ENCODE measurements around the gene HDAC4.

HDAC4 gene

DNA sequence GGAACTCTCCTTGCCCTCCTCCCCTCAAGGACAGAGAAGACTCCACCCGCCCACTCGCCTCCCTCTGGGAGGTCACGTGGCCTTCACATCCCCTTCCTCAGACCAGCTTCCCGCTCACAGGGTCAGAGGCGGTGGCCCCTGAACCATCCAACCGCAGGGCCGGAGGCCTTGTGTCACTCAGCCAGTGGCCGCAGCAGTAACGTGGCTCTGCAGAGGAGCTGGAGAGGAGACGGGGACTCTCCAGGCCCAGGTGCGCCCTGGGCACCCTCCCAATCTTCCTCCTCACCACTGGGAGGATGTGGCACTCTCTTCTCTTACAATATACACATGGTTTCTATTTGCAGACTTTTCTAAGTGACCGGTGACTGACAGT is 391.2 kb downstream of the HDAC4 start:
- TF ChIP-seq CTBP1 (IDR thresholded peaks at IDR 0.05; ENCODE audit: borderline replicate concordance) (no peak), PKNOX1 (IDR thresholded peaks at IDR 0.05) (no peak), ELF4 (IDR thresholded peaks at IDR 0.05) (no peak)
- CTCF ChIA-PET = no interaction called here
- POLR2A ChIA-PET = no interaction called here
- no peak for DNase-seq (ENCODE audit: extremely low spot score)

DNA sequence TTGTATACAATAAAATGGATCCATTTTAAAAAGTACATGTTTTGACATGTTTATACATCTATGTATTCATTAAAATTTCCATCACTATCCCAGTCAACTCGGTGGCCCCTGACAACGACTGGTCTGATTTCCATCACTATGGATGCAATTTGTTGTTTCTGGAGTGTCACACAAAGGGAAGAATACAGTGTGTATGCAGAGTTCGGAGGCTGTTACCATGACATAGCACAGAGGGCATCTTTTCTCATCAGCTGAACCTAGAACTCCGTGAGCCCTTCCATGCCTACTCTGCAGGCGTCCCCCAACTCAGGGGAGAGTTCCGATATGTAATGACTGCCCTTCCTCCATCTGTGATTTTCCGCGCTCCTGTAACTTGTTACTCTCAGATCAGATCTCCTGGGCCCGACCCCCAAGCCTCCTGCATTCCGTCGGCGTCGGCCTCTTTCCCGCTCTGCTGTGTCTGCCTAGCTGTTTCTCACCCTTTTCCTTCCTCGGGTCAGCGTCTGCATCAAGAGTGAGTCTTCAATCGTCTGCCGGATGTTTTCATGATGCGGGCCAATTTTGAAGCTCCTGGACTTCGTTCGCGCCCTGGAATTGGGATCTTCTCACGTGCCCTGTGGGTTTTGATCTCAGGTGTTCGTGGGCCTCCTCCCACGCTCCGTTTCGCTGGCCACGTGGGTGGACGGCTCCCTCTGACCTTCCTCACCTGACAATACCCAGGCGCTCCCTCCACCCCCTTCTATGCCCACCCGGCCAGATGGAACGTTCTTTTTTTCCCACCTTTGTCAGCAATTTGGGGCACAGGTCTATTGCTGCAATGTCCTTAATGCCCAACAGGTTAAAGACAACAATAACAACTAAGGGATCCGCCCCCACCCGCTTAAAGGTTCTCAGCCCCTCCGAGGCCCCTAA is 391.9 kb downstream of the HDAC4 start:
- CTCF ChIA-PET = no interaction called here
- POLR2A ChIA-PET = no interaction called here
- no peak for DNase-seq (ENCODE audit: extremely low spot score)
- TF ChIP-seq SUZ12 (IDR thresholded peaks at IDR 0.05) (no peak), ELF4 (IDR thresholded peaks at IDR 0.05) (no peak), NFRKB (IDR thresholded peaks at IDR 0.05) (no peak), ARNT (IDR thresholded peaks at IDR 0.05) (no peak), FOXA1 (IDR thresholded peaks at IDR 0.05) (no peak), HDGF (IDR thresholded peaks at IDR 0.05; ENCODE audit: borderline replicate concordance) (no peak), LEF1 (IDR thresholded peaks at IDR 0.05; ENCODE audit: borderline replicate concordance) (no peak), SP1 (IDR thresholded peaks at IDR 0.05) (no peak), FOXK2 (IDR thresholded peaks at IDR 0.05) (no peak), CTBP1 (IDR thresholded peaks at IDR 0.05; ENCODE audit: borderline replicate concordance) (no peak), FOXM1 (IDR thresholded peaks at IDR 0.05; ENCODE audit: borderline replicate concordance) (no peak), PKNOX1 (IDR thresholded peaks at IDR 0.05) (no peak), TARDBP (IDR thresholded peaks at IDR 0.05) (no peak), L3MBTL2 (conservative IDR thresholded peaks at IDR 0.05) (no peak), BHLHE40 (IDR thresholded peaks at IDR 0.05; ENCODE audit: borderline replicate concordance) (no peak), ZNF384 (IDR thresholded peaks at IDR 0.05) (no peak)

- CTCF ChIA-PET = no interaction called here
- POLR2A ChIA-PET = no interaction called here
- no peak for TF ChIP-seq SUZ12 (IDR thresholded peaks at IDR 0.05)
- TF ChIP-seq ELF4 (IDR thresholded peaks at IDR 0.05) = no peak
- TF ChIP-seq L3MBTL2 (conservative IDR thresholded peaks at IDR 0.05) = no peak
- no peak for TF ChIP-seq LEF1 (IDR thresholded peaks at IDR 0.05; ENCODE audit: borderline replicate concordance)
- no peak for TF ChIP-seq BHLHE40 (IDR thresholded peaks at IDR 0.05; ENCODE audit: borderline replicate concordance)
- no peak for TF ChIP-seq FOXA1 (IDR thresholded peaks at IDR 0.05)
- no peak for DNase-seq (ENCODE audit: extremely low spot score)
These were observed 392.8 kb downstream of the HDAC4 start for GRCh38 chr2:239008004-239008403.

GRCh38 chr2:239006622-239007285 is 394.1 kb downstream of the HDAC4 start:
- POLR2A ChIA-PET = no interaction called here
- CTCF ChIA-PET = no interaction called here
- no peak for TF ChIP-seq SP1 (IDR thresholded peaks at IDR 0.05)
- TF ChIP-seq FOXM1 (IDR thresholded peaks at IDR 0.05; ENCODE audit: borderline replicate concordance) = no peak
- TF ChIP-seq NFRKB (IDR thresholded peaks at IDR 0.05) = no peak
- TF ChIP-seq BHLHE40 (IDR thresholded peaks at IDR 0.05; ENCODE audit: borderline replicate concordance) = no peak
- no peak for TF ChIP-seq TARDBP (IDR thresholded peaks at IDR 0.05)
- no peak for TF ChIP-seq ELF4 (IDR thresholded peaks at IDR 0.05)
- no peak for TF ChIP-seq CTBP1 (IDR thresholded peaks at IDR 0.05; ENCODE audit: borderline replicate concordance)
- TF ChIP-seq HDGF (IDR thresholded peaks at IDR 0.05; ENCODE audit: borderline replicate concordance) = no peak
- no peak for TF ChIP-seq FOXK2 (IDR thresholded peaks at IDR 0.05)
- TF ChIP-seq ZNF384 (IDR thresholded peaks at IDR 0.05) = no peak
- TF ChIP-seq FOXA1 (IDR thresholded peaks at IDR 0.05) = no peak
- TF ChIP-seq L3MBTL2 (conservative IDR thresholded peaks at IDR 0.05) = no peak
- TF ChIP-seq ARNT (IDR thresholded peaks at IDR 0.05) = no peak
- no peak for TF ChIP-seq SUZ12 (IDR thresholded peaks at IDR 0.05)
- no peak for TF ChIP-seq PKNOX1 (IDR thresholded peaks at IDR 0.05)
- TF ChIP-seq LEF1 (IDR thresholded peaks at IDR 0.05; ENCODE audit: borderline replicate concordance) = no peak
- DNase-seq (ENCODE audit: extremely low spot score) = no peak

DNA sequence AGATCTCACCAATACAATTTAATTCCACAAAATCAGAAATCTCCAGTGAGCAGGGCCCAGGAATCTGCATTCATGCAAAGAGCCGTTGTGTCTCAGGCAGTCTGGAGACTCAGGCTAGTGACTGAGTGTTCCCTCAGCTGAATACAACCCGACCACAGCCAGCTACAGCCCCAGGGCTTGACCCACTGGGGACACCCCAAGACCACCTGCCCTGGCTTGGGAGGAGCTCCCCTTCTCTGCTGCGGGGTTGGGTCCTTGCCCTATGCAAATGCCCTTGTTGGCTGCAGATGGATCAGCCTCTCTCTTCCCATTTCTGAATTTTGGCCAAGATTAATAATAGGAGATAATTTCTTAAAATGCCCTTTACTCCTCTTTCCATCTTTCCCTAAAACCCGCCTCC is 395.2 kb downstream of the HDAC4 start:
- POLR2A ChIA-PET = no interaction called here
- CTCF ChIA-PET = no interaction called here
- TF ChIP-seq ARNT (IDR thresholded peaks at IDR 0.05) (no peak), FOXM1 (IDR thresholded peaks at IDR 0.05; ENCODE audit: borderline replicate concordance) (no peak), FOXK2 (IDR thresholded peaks at IDR 0.05) (no peak), ELF4 (IDR thresholded peaks at IDR 0.05) (no peak), L3MBTL2 (conservative IDR thresholded peaks at IDR 0.05) (no peak), FOXA1 (IDR thresholded peaks at IDR 0.05) (no peak), LEF1 (IDR thresholded peaks at IDR 0.05; ENCODE audit: borderline replicate concordance) (no peak)
- no peak for DNase-seq (ENCODE audit: extremely low spot score)

- no peak for DNase-seq (ENCODE audit: extremely low spot score)
- ChIA-PET POLR2A (no interaction called here), CTCF (no interaction called here)
- TF ChIP-seq FOXA1 (IDR thresholded peaks at IDR 0.05) (no peak), L3MBTL2 (conservative IDR thresholded peaks at IDR 0.05) (no peak), PKNOX1 (IDR thresholded peaks at IDR 0.05) (no peak), ZNF384 (IDR thresholded peaks at IDR 0.05) (no peak), FOXK2 (IDR thresholded peaks at IDR 0.05) (no peak), CTBP1 (IDR thresholded peaks at IDR 0.05; ENCODE audit: borderline replicate concordance) (no peak), LEF1 (IDR thresholded peaks at IDR 0.05; ENCODE audit: borderline replicate concordance) (no peak), SP1 (IDR thresholded peaks at IDR 0.05) (no peak), SUZ12 (IDR thresholded peaks at IDR 0.05) (no peak), BHLHE40 (IDR thresholded peaks at IDR 0.05; ENCODE audit: borderline replicate concordance) (no peak), ELF4 (IDR thresholded peaks at IDR 0.05) (no peak), NFRKB (IDR thresholded peaks at IDR 0.05) (no peak)
These were observed 396.4 kb downstream of the HDAC4 start for GRCh38 chr2:239004274-239005015.

All from HEK293T (cell line).